Caco-2 (cell line): ENCODE measurements around the gene ATP1B4. TPM values are rescaled to one million over a fixed set of nuclear protein-coding genes. Genes with fewer than 3 reads are reported as not detected.

Experiments
- BruUV-seq: library from RNA; stranded (reverse); fragments of 400-500 nt; replicated peaks from 2 replicates; lab custom pipeline; 2021; lab: Mats Ljungman, UMichigan
- CTCF ChIA-PET: fragments of 300-600 bp; sonication (Branson Sonifier 250); formaldehyde crosslinking; loops from one replicate; lab custom pipeline; 2022; ENCODE audit warnings: antibody characterized with exemption; lab: Charles Lee
- POLR2A ChIA-PET: fragments of 300-600 bp; sonication (Branson Sonifier 250); formaldehyde crosslinking; loops from one replicate; lab custom pipeline; 2022; ENCODE audit warnings: antibody characterized with exemption; lab: Charles Lee
- DNase-seq, 2 experiments: peaks; one replicate each; pipeline versions ENCODE4 v3.0.0 to v3.0.0-alpha.2; 2020 to 2022
- H3K27me3 ChIP-seq: replicated peaks from 2 replicates; pipeline ENCODE4 v1.6.0; 2011; ENCODE audit warnings: low read length; ENCODE audit not compliant: control insufficient read depth, insufficient read depth
- H3K36me3 ChIP-seq: 2 replicates; pipeline ENCODE4 v1.5.1; 2011; ENCODE audit warnings: low read length; ENCODE audit not compliant: control insufficient read depth, insufficient read depth
- H3K4me1 ChIP-seq: fragments of 250-450 bp; sonication (Bioruptor Pico); 2 replicates; pipeline ENCODE4 v1.5.1; 2020; ENCODE audit warnings: mild to moderate bottlenecking
- H3K4me3 ChIP-seq: 2 replicates; pipeline ENCODE4 v1.5.1; 2011; ENCODE audit warnings: low read depth, mild to moderate bottlenecking, control low read depth, low read length
- H3K9me3 ChIP-seq: fragments of 250-450 bp; sonication (Bioruptor Pico); 2 replicates; pipeline ENCODE4 v1.5.1; 2020; ENCODE audit warnings: mild to moderate bottlenecking, moderate library complexity
- H3K27ac Mint-ChIP-seq: one replicate; pipeline ENCODE4 v1.8.0; 2022; ENCODE audit warnings: mixed read lengths; ENCODE audit not compliant: unreplicated experiment
- H3K27me3 Mint-ChIP-seq: one replicate; pipeline ENCODE4 v1.8.0; 2022; ENCODE audit warnings: mixed read lengths; ENCODE audit not compliant: insufficient read depth, unreplicated experiment
- H3K36me3 Mint-ChIP-seq: one replicate; pipeline ENCODE4 v1.8.0; 2022; ENCODE audit warnings: mild to moderate bottlenecking, mixed read lengths; ENCODE audit not compliant: insufficient read depth, unreplicated experiment
- H3K4me1 Mint-ChIP-seq: one replicate; pipeline ENCODE4 v1.8.0; 2022; ENCODE audit warnings: low read depth, mixed read lengths; ENCODE audit not compliant: unreplicated experiment
- H3K4me3 Mint-ChIP-seq: one replicate; pipeline ENCODE4 v1.8.0; 2022; ENCODE audit warnings: mild to moderate bottlenecking, moderate library complexity, mixed read lengths; ENCODE audit not compliant: unreplicated experiment
- H3K9me3 Mint-ChIP-seq: one replicate; pipeline ENCODE4 v1.8.0; 2022; ENCODE audit warnings: mixed read lengths; ENCODE audit not compliant: unreplicated experiment
- intact Hi-C: fragments of 100-400 bp; cut with micrococcal nuclease; formaldehyde crosslinking; loops from one replicate; pipeline ENCODE4 v1.10.0; 2022; ENCODE audit not compliant: unreplicated experiment
- total RNA-seq: library from RNA; stranded (reverse); gene quantifications from 2 replicates; pipeline ENCODE4 v1.2.3, GENCODE V29; 2022
- TF ChIP-seq, protein P1 (sequence below), 2 experiments: fragments of 200-600 bp in 1 of 2; IDR thresholded peaks; 1 replicate in 1 of 2; 2 replicates in 1 of 2; pipeline versions ENCODE4 v1.5.1 to v1.8.0; 2011 to 2022; ENCODE audit warnings: antibody characterized with exemption in 1 of 2, control low read depth in 1 of 2, inconsistent platforms in 1 of 2, low read depth in 1 of 2, low read length in 1 of 2, mild to moderate bottlenecking in 1 of 2, moderate library complexity in 1 of 2; ENCODE audit not compliant: insufficient read depth in 1 of 2, severe bottlenecking in 1 of 2, unreplicated experiment in 1 of 2

Gene ATP1B4
- total RNA-seq, 1 experiment from 2014 or later = not detected

DNA sequence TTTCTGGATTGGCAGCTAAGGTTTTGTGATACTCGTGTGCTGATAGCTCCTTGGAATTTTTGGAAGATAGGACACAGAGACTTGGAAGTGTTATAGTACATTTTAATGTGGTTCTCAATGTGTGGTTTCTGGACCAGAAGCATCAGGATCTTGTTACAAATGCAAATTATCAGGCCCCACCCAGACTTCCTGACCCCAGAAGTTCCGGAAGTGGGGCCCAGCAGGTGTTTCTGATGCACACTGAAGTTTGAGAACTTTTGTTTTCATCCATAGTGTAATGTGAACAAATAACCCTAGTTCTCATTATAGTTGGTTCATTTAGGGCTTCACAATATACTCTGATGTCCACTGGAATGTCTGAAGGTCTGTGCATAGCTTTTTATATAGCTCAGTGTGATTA is 57.6 kb downstream of the ATP1B4 start:
- Histone ChIP-seq H3K4me3 (no peak overlapping the region), H3K4me1 (no peaks in the 10 kb centered on the region), H3K27me3 (no peaks in the 10 kb centered on the region), H3K36me3 (no peaks in the 10 kb centered on the region), H3K9me3 (no peaks in the 10 kb centered on the region)
- H3K27me3 Mint-ChIP-seq = no peaks in the 10 kb centered on the region
- BruUV-seq = no TSS peak
- no peak overlapping the region for H3K4me3 Mint-ChIP-seq
- intact Hi-C loops = no loop called here
- POLR2A ChIA-PET = no interaction called here
- no peaks in the 10 kb centered on the region for H3K36me3 Mint-ChIP-seq
- CTCF ChIA-PET = interaction anchor here (0.6 kb wide), 1 partner anchor 582 kb away, joined by 4 read pairs; no protein-coding TSS in a partner anchor
- no peak overlapping the region for H3K27ac Mint-ChIP-seq
- H3K9me3 Mint-ChIP-seq = no peaks in the 10 kb centered on the region
- no peaks in the 10 kb centered on the region for H3K4me1 Mint-ChIP-seq
- TF ChIP-seq, protein P1, sequence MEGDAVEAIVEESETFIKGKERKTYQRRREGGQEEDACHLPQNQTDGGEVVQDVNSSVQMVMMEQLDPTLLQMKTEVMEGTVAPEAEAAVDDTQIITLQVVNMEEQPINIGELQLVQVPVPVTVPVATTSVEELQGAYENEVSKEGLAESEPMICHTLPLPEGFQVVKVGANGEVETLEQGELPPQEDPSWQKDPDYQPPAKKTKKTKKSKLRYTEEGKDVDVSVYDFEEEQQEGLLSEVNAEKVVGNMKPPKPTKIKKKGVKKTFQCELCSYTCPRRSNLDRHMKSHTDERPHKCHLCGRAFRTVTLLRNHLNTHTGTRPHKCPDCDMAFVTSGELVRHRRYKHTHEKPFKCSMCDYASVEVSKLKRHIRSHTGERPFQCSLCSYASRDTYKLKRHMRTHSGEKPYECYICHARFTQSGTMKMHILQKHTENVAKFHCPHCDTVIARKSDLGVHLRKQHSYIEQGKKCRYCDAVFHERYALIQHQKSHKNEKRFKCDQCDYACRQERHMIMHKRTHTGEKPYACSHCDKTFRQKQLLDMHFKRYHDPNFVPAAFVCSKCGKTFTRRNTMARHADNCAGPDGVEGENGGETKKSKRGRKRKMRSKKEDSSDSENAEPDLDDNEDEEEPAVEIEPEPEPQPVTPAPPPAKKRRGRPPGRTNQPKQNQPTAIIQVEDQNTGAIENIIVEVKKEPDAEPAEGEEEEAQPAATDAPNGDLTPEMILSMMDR (IDR thresholded peaks at IDR 0.05; ENCODE audit: insufficient read depth in 1 of 2, low read depth in 1 of 2, low read length in 1 of 2, severe bottlenecking in 1 of 2, unreplicated experiment in 1 of 2) = no peak
- DNase-seq = no peak

DNA sequence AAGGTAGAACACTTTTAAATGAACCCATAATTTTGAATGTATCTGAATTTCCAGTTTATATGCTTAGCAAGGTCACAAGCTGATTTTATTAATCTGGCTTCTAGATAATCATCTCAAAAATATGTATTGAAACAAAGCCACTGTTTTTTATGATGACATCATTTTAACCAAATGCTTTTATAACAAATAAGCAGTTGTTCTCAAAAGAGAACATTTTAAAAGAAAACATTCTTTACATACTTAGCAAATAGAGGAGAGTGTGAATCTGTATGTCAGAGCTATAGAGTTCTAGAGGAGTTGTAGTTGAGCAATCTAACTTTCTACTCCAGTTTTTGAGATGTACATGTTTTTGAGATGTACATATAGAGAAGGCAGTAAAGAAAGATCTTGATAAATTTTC is 64.7 kb downstream of the ATP1B4 start:
- no TSS peak for BruUV-seq
- Mint-ChIP-seq H3K4me3 (no peak overlapping the region), H3K9me3 (no peaks in the 10 kb centered on the region), H3K27ac (no peak overlapping the region), H3K27me3 (no peaks in the 10 kb centered on the region), H3K36me3 (no peaks in the 10 kb centered on the region), H3K4me1 (no peaks in the 10 kb centered on the region)
- POLR2A ChIA-PET = no interaction called here
- Histone ChIP-seq H3K4me3 (no peak overlapping the region), H3K36me3 (no peaks in the 10 kb centered on the region), H3K9me3 (no peaks in the 10 kb centered on the region), H3K4me1 (no peaks in the 10 kb centered on the region), H3K27me3 (no peaks in the 10 kb centered on the region)
- intact Hi-C loops = no loop called here
- CTCF ChIA-PET = no interaction called here
- TF ChIP-seq, protein P1 (IDR thresholded peaks at IDR 0.05; ENCODE audit: insufficient read depth in 1 of 2, low read depth in 1 of 2, low read length in 1 of 2, severe bottlenecking in 1 of 2, unreplicated experiment in 1 of 2) = no peak
- no peak for DNase-seq

DNA sequence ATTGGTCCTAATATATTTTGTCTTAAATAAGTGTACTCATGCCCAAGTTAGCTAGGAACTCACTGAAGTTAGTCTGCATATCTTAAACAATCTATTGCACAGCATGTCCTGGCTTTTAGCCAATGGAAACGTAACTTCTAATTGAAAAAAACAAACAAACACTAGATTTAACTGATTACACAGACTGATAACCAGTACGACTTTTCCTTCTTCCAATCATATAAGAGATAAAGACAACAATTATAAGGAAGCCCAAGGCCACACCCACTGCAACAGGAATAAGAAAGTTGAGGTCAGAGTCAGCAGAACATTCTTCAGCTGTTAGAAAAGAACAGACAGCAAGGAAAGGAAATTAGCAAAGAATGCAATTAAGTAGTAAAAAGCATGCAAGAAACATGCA is 66.4 kb downstream of the ATP1B4 start:
- H3K36me3 Mint-ChIP-seq = peaks cover 11% of the 10 kb centered on the region
- intact Hi-C loops = no loop called here
- POLR2A ChIA-PET = no interaction called here
- no peak for DNase-seq
- Histone ChIP-seq H3K9me3 (no peaks in the 10 kb centered on the region), H3K27me3 (no peaks in the 10 kb centered on the region), H3K36me3 (no peaks in the 10 kb centered on the region), H3K4me3 (no peak overlapping the region), H3K4me1 (no peaks in the 10 kb centered on the region)
- TF ChIP-seq, protein P1 (IDR thresholded peaks at IDR 0.05; ENCODE audit: insufficient read depth in 1 of 2, low read depth in 1 of 2, low read length in 1 of 2, severe bottlenecking in 1 of 2, unreplicated experiment in 1 of 2) = no peak
- no peaks in the 10 kb centered on the region for H3K4me1 Mint-ChIP-seq
- no peak overlapping the region for H3K27ac Mint-ChIP-seq
- BruUV-seq = no TSS peak
- H3K9me3 Mint-ChIP-seq = no peaks in the 10 kb centered on the region
- no peak overlapping the region for H3K4me3 Mint-ChIP-seq
- no peaks in the 10 kb centered on the region for H3K27me3 Mint-ChIP-seq
- CTCF ChIA-PET = no interaction called here
